Stimulated activated CD8-positive, alpha-beta memory T cell treated with anti-CD3 and anti-CD28 coated beads, Interleukin-15, amount 100 ng/mL, for 1 hour (primary cell): ENCODE measurements around the gene TWIST2.

Experiments
- DNase-seq: peaks from one replicate; pipeline ENCODE4 v3.0.0-alpha.2; 2020; ENCODE audit warnings: low read depth

Gene TWIST2

DNA sequence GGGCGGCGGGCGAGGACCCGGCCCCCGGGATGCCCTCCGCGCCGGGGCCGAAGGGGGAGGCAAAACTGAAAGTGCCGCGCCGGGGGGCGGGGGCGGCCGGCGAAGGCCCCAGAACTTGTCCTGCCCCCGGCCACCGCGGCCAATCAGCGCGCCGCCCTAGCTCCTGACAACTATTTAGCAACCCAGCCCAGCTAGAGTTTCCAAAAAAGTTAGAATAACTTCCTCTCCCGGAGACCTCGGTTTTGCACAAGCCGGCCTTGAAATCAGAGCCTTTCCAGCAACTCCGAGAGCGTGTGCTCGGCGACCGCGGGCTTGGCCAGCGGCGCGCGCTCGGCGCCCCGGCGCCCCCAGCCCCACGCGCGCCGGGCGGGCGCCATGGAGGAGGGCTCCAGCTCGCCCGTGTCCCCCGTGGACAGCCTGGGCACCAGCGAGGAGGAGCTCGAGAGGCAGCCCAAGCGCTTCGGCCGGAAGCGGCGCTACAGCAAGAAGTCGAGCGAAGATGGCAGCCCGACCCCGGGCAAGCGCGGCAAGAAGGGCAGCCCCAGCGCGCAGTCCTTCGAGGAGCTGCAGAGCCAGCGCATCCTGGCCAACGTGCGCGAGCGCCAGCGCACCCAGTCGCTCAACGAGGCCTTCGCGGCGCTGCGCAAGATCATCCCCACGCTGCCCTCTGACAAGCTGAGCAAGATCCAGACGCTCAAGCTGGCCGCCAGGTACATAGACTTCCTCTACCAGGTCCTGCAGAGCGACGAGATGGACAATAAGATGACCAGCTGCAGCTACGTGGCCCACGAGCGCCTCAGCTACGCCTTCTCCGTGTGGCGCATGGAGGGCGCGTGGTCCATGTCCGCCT is at the start of gene TWIST2:
Gene TWIST2 (plus strand): TSS at position 245 of the 850 bp plus-strand sequence. CDS start 131 bp downstream, at position 376.
- DNase-seq = no peak

DNA sequence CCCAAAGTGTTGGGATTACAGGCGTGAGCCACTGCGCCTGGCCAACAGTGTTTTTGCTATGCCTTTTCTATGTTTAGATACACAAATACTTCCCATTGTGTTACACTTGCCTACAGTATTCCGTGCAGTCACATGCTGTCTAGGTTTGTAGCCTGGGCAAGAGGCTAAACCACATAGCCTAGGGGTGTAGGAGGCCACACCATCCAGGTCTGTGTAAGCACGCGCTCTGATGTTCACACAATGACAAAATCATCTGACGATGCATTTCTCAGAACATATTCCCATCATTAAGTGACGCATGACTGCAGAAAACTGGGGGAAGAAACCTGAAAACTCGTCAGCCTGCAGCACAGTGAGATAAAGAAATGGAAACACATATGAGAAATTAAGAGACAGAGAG is 46.1 kb upstream of the TWIST2 start:
- no peak for DNase-seq

- no peak for DNase-seq
These were observed 44.9 kb upstream of the TWIST2 start for GRCh38 chr2:238802957-238803356.

DNA sequence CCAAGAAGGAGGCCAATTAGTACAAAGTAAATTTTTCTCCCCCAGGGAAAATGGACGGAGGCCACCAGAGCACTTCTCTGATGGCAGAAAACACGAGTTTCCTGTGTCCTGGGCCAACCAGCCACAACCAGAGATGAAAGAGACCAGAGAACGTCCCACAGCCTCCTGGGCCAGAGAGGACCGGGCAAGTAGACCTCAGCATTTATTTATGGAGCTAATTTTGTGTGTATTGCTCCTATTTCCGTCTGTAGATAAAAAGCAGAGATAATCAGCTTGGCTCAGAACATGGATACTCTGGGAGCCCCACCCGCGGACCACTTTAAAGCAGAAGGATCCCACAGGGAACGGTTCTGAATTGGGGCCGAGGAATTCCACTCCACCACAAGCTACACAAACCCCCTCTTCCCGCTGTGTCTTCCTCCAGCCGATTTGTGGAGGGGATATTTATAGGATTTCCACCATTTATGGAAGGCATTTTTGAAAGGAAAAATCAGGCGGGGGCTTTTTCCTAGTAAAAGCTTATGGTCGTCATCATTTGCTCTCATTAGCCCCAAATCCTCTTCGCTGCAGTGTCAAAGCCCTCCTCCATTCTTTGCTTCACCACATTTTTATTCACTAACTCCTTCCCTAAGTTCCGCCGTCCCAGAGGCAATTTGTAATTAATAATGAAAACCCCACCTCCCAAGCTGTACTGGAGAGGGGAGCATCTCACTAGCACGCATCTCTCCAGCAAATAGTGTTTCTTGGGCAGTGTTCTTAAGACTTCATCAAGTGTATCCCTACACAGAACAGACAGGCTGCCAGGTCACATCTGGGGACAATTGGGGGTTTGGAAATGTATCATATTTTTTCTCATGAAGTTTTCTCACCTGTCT is 43.7 kb upstream of the TWIST2 start:
- no peak for DNase-seq

GRCh38 chr2:238808761-238809160 is 39.1 kb upstream of the TWIST2 start:
- DNase-seq = no peak

DNA sequence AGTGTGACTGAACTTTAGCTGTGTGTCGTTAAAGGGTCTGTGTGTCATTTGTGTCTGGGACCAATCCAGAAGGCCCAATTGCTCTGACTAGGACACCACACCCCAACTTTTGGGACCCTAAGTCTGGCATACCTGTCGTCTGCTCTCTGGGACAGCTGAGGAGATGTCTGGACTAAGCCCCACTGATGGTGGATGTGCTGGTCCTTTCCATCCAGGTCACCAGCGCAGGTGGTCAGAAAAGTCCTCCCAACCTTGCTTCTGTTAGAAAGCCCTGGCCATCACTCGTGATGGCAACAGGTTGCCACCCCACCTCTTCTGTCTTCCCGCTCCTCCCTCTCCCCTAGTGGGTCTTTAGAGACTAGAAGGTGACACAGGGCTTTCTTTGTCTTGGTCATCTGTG is 37.6 kb upstream of the TWIST2 start:
- DNase-seq = no peak

DNA sequence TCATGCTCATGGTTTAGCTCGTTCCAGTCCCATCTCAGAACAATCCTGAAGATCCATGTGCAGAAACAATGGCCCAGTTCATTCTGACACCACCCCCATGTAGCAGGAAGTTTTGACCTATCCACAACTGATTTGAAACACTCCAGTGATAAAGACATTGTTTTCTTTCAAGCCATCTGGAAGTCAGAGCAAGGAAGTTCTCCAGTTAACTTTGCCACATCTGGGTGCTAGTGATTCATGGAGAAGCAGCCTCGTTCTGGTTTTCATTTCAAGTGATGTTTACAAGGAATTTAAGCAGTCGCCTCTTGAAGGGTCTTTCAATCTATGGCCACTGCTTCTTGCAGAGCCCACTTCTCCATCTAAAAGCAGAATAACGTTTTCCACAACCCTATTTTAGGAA is 36.6 kb upstream of the TWIST2 start:
- no peak for DNase-seq

DNA sequence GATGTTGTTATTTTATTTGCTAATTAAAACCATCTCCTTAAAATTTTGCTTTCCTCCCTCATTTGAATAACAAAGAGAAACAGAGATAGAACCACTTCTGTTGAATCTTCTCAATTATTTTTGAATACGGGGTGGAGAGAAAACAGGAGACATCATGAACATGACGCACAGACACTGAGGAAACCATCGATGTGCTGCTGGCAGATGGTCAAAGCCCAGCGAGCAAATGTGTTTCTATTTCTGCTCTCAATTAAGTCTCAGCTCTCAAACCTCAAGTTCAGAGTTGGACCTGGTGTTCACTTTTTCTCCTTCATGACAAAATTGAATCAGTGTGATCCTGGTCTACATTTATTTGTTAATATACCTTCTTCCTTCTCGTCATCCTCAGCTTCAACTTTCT is 36.1 kb upstream of the TWIST2 start:
- DNase-seq = no peak

GRCh38 chr2:238813109-238813508 is 34.8 kb upstream of the TWIST2 start:
- no peak for DNase-seq

- DNase-seq = no peak
These were observed 33.1 kb upstream of the TWIST2 start for GRCh38 chr2:238814815-238815214.

DNA sequence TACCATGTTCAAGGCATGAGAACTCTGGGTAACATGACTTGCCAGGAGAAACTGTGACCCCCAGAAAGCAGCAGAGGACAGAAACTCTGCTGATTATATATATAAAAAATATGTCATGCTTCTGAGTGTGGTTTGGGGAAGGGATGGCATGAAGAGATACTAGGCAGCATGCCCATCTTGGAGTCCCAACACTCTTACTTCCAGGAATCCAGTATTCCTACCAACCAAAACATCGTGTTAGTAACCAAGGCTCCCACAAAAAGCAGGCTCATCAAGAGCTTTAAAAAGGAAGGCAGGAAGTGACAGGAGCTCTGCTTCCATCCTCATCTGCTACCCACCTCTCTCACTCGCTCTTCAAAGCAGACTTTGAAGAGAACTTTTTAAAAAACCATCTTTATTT is 31.6 kb upstream of the TWIST2 start:
- no peak for DNase-seq

DNA sequence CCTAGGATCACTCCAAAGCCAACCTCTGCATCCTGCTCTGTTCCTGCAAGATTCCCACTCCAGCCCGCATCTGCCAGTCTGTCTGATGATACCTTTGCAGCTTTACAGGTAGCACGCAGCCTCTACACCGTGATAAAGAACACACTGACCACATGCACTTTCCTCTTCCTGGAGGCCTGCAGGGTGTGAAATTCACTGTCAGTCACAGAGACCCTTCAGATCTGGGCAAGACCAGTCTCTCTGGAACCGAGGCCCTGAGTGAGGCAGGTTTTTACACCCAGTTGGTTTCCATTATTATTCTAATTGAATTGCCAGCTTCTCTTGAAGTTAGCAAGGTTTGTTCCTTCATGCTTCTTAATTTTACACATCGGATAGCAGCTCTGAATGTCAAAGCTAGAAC is 30.5 kb upstream of the TWIST2 start:
- no peak for DNase-seq

GRCh38 chr2:238817891-238818290 is 30.0 kb upstream of the TWIST2 start:
- no peak for DNase-seq

DNA sequence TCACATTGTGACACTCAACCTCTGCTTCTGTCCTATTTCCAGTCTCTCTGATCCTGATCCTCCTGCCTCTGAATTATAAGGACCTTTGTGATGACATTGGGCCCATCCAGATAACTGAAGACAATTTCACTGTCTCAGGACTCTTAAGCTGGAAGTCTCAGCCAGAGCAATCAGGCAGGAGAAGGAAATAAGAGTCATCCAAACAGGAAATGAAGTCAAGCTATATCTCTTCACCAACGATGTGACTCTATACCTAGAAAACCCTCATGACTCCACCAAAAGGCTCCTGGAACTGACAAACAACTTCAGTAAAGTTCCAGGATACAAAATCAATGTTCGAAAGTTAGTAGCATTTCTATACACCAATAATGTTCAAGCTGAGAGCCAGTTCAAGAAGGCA is 29.3 kb upstream of the TWIST2 start:
- no peak for DNase-seq

- no peak for DNase-seq
These were observed 27.7 kb upstream of the TWIST2 start for GRCh38 chr2:238820197-238820596.

DNA sequence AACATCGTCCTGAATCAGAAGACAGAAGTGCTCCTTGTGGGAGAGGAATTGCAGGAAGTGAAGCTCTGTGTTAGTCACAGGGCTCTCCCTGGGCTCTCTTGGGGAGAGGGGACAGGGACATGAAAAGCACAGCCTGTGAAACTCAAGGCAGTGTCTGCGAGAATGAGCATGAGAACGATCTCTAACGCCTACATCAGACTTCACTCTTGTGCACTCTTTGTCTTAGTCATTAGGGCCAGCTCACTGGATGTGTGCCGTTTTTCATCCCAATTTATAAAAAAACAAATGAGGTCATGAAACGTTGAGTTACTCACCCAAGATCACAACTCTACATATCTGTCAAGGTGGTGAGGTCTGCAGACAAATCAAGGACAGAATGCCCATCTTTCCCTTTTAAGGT is 27.0 kb upstream of the TWIST2 start:
- DNase-seq = no peak

DNA sequence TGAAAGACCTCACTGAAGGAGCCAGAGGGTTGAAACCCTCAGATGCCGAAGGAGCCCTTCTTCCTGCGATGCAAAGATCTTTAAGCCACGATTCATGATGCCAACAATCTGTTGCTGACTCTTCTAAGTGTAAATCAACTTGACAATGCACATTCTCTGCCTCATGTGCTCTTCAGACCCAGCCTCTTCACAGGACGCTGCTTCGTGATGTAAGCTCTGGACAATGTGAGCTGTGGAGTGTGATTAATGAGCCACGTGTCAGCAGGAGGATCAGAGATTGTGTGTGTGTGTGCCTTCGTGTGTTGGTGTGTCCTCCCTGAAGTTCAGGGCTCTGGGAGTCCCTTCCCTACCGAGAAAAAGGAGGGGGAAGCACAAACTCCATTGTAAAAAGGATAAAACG is 26.5 kb upstream of the TWIST2 start:
- no peak for DNase-seq

GRCh38 chr2:238821944-238822670 is 25.8 kb upstream of the TWIST2 start:
- no peak for DNase-seq

DNA sequence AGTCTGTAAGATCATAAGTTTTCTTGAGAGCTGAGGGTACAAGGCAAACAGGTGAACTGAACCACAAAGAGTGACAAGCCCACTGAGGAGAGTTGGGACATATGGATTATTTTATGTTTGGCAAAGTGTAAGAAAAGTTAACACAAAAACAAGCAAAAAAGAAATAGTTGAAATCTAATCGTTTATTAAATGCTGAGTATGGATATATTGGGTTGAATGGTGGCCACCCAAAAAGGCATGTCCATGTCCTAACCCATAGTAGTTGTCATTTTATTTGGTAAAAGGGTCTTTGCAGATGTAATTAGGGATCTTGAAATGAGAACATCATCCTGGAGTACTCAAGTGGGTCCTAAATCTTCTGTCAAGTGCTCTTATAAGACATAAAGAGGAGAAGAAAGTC is 24.9 kb upstream of the TWIST2 start:
- no peak for DNase-seq

- DNase-seq = no peak
These were observed 16.7 kb upstream of the TWIST2 start for GRCh38 chr2:238831177-238831576.

GRCh38 chr2:238834982-238835381 is 12.9 kb upstream of the TWIST2 start:
- no peak for DNase-seq

DNA sequence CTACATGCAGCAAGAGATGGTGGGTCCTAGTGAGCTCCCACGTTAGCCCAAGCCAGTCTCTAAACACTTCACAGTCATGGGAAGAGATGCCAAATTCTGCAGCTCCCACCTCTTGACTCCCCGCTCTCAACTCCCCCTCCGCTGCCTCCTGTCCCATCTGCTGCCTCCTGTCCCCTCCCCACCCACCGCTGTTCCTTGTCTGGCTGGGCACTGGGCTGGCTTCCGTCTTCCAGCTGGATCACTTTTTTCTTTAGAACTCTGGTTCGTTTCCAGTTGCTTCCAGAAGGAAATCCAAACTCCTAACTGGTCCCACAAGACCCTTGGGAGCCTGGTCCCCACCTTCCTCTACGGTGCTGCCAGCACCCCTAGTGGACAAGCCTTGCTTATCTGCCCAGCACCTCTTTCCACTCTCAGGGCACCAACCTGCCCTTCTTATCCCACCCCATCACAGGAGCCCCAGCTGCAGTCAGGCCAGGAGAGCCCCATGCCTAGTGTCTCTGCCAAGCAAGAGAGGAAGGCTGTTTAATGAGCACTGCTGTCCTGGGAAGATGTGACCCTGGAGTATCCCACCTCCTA is 12.1 kb upstream of the TWIST2 start:
- no peak for DNase-seq
